ENCODE measurements around the gene RYR1. TPM values are rescaled to one million over a fixed set of nuclear protein-coding genes. Genes with fewer than 3 reads are reported as not detected.

RYR1 gene
- total RNA-seq, 1 experiment from 2014 or later: not detected

DNA sequence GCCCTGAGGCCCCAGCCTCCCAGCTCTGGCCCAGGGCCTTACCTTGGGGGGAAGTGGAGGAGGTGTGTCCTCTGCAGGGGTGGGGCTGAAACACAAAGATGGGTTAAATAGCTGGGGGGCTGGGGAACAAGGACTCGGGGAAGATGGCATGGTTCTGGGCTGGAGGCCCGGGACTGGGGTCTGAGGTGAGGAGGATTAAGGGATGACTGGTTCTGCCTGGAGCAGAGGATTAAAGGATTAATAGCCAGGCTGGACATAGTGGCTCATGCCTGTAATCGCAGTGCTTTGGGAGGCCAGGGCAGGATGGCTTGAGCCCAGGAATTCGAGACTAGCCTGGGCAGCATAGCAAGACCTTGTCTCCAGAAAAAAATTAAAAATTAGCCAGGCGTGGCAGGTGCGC, 172.6 kb downstream of the RYR1 start:
- ATAC-seq (no peak), DNase-seq (no peak)
- no peak overlapping the region for H3K9ac ChIP-seq (ENCODE audit: low read length)
- no peaks in the 10 kb centered on the region for H3K36me3 ChIP-seq (ENCODE audit: low read depth, low read length)
- intact Hi-C loops (cut with micrococcal nuclease): no loop called here
- H3K27me3 ChIP-seq (ENCODE audit: low read length): no peaks in the 10 kb centered on the region
- TF ChIP-seq EZH2 (IDR thresholded peaks at IDR 0.05; ENCODE audit: low read length, unreplicated experiment) (no peak), EZH2phosphoT487 (IDR thresholded peaks at IDR 0.05; ENCODE audit: borderline replicate concordance, low read length) (no peak)
- no peak overlapping the region for H2AFZ ChIP-seq (ENCODE audit: low read length)
- BruUV-seq (replicated peaks): no TSS peak
- POLR2A ChIA-PET (ENCODE audit: unreplicated experiment): no interaction called here
- CTCF ChIA-PET: no interaction called here
- no peaks in the 10 kb centered on the region for H3F3A ChIP-seq (ENCODE audit: low read length, unreplicated experiment)
- no peaks in the 10 kb centered on the region for H3K79me2 ChIP-seq (ENCODE audit: low read length)
- H3K27ac ChIP-seq (ENCODE audit: low read length): no peak overlapping the region
- H4K20me1 ChIP-seq (ENCODE audit: low read length): no peaks in the 10 kb centered on the region
- H3K4me2 ChIP-seq (ENCODE audit: low read length): no peak overlapping the region
- no peaks in the 10 kb centered on the region for H3K4me1 ChIP-seq (ENCODE audit: insufficient read depth, low read length)
- H3K4me3 ChIP-seq (ENCODE audit: low read length): no peak overlapping the region
- no peaks in the 10 kb centered on the region for H3K9me3 ChIP-seq (ENCODE audit: low read length)
- no peaks in the 10 kb centered on the region for H3K9me2 ChIP-seq (replicated peaks; ENCODE audit: low read length)

DNA sequence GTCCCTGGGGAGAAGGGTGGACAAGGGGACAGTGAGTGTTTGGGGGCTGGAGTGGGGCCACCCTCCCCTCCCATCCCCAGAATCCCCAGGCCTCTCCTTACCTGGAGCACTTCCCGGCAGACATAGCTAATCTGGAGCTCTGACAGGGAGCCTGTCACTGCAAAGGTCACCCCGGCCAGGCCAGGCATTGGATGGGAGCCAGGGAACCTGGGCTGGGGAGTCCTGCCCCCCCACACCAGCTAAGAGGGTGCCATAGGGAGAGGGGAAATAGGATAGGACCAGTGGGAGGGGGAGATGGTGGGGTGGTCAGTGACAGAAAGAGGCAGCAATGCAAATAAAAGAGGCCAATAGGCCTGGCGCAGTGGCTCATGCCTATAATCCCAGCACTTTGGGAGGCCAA, 180.8 kb downstream of the RYR1 start:
- Histone ChIP-seq H3K27me3 (ENCODE audit: low read length) (no peaks in the 10 kb centered on the region), H3K9me2 (replicated peaks; ENCODE audit: low read length) (no peaks in the 10 kb centered on the region), H3K4me2 (ENCODE audit: low read length) (no peak overlapping the region), H3F3A (ENCODE audit: low read length, unreplicated experiment) (no peaks in the 10 kb centered on the region), H3K9ac (ENCODE audit: low read length) (no peak overlapping the region), H3K9me3 (ENCODE audit: low read length) (no peaks in the 10 kb centered on the region), H4K20me1 (ENCODE audit: low read length) (no peaks in the 10 kb centered on the region), H3K4me1 (ENCODE audit: insufficient read depth, low read length) (peaks cover 8% of the 10 kb centered on the region), H3K36me3 (ENCODE audit: low read depth, low read length) (no peaks in the 10 kb centered on the region), H3K79me2 (ENCODE audit: low read length) (peaks cover 4% of the 10 kb centered on the region), H3K4me3 (ENCODE audit: low read length) (no peak overlapping the region), H2AFZ (ENCODE audit: low read length) (no peak overlapping the region), H3K27ac (ENCODE audit: low read length) (no peak overlapping the region)
- ChIA-PET CTCF (no interaction called here), POLR2A (ENCODE audit: unreplicated experiment) (no interaction called here)
- ATAC-seq (no peak), DNase-seq (no peak)
- TF ChIP-seq, protein P1, sequence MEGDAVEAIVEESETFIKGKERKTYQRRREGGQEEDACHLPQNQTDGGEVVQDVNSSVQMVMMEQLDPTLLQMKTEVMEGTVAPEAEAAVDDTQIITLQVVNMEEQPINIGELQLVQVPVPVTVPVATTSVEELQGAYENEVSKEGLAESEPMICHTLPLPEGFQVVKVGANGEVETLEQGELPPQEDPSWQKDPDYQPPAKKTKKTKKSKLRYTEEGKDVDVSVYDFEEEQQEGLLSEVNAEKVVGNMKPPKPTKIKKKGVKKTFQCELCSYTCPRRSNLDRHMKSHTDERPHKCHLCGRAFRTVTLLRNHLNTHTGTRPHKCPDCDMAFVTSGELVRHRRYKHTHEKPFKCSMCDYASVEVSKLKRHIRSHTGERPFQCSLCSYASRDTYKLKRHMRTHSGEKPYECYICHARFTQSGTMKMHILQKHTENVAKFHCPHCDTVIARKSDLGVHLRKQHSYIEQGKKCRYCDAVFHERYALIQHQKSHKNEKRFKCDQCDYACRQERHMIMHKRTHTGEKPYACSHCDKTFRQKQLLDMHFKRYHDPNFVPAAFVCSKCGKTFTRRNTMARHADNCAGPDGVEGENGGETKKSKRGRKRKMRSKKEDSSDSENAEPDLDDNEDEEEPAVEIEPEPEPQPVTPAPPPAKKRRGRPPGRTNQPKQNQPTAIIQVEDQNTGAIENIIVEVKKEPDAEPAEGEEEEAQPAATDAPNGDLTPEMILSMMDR (conservative IDR thresholded peaks at IDR 0.05; ENCODE audit: low read depth, low read length): no peak
- TF ChIP-seq EZH2 (IDR thresholded peaks at IDR 0.05; ENCODE audit: low read length, unreplicated experiment): no peak
- no peak for TF ChIP-seq EZH2phosphoT487 (IDR thresholded peaks at IDR 0.05; ENCODE audit: borderline replicate concordance, low read length)
- BruUV-seq (replicated peaks): no TSS peak
- intact Hi-C loops (cut with micrococcal nuclease): no loop called here

DNA sequence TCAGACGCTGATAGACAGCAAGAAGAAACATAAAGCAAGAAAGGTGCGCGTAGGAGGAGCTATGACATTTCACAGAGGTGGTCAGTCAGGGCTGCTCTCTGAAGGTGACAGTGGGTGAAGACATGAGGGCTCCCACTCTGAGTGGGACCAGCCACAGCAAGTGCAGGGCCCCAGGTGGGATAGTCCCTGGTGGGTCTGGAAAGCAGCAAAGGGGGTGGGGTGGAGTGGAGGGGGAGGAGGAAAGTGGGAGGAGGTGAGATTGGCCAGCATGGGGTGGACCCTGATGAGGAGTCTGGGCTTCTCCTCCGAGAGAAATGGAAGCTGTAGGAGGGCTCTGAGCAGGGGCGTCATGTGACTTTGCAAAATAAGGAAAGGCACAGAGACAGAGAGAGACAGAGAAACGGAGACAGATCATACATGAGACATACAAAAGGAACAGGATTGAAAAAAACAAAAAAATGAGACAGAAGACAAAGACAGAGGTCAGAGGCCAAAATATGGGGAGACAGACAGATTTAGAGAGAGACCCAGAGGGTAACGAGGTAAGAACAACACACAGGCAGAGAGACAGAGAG, 181.6 kb downstream of the RYR1 start:
- ChIA-PET CTCF (no interaction called here), POLR2A (ENCODE audit: unreplicated experiment) (no interaction called here)
- no peak overlapping the region for H3K27ac ChIP-seq (ENCODE audit: low read length)
- no peaks in the 10 kb centered on the region for H3F3A ChIP-seq (ENCODE audit: low read length, unreplicated experiment)
- H3K9ac ChIP-seq (ENCODE audit: low read length): no peak overlapping the region
- DNase-seq (no peak), ATAC-seq (no peak)
- H4K20me1 ChIP-seq (ENCODE audit: low read length): no peaks in the 10 kb centered on the region
- H2AFZ ChIP-seq (ENCODE audit: low read length): no peak overlapping the region
- peaks cover 11% of the 10 kb centered on the region for H3K4me1 ChIP-seq (ENCODE audit: insufficient read depth, low read length)
- no peak overlapping the region for H3K4me2 ChIP-seq (ENCODE audit: low read length)
- H3K36me3 ChIP-seq (ENCODE audit: low read depth, low read length): no peaks in the 10 kb centered on the region
- BruUV-seq (replicated peaks): no TSS peak
- TF ChIP-seq, protein P1 (conservative IDR thresholded peaks at IDR 0.05; ENCODE audit: low read depth, low read length): no peak
- no peak for TF ChIP-seq EZH2phosphoT487 (IDR thresholded peaks at IDR 0.05; ENCODE audit: borderline replicate concordance, low read length)
- no peak for TF ChIP-seq EZH2 (IDR thresholded peaks at IDR 0.05; ENCODE audit: low read length, unreplicated experiment)
- H3K9me3 ChIP-seq (ENCODE audit: low read length): no peaks in the 10 kb centered on the region
- H3K9me2 ChIP-seq (replicated peaks; ENCODE audit: low read length): no peaks in the 10 kb centered on the region
- H3K79me2 ChIP-seq (ENCODE audit: low read length): peaks cover 12% of the 10 kb centered on the region
- intact Hi-C loops (cut with micrococcal nuclease): no loop called here
- H3K4me3 ChIP-seq (ENCODE audit: low read length): no peak overlapping the region
- no peaks in the 10 kb centered on the region for H3K27me3 ChIP-seq (ENCODE audit: low read length)

Data from PC-3 (cell line).